Rectal smooth muscle tissue (tissue), 1 donor: Measurements from ENCODE around the gene NODAL.

Experiments
- H3K27ac ChIP-seq: one replicate; pipeline ENCODE4 v1.7.0; 2013; ENCODE audit warnings: low read depth, low read length, inconsistent platforms
- H3K27me3 ChIP-seq: one replicate; pipeline ENCODE4 v1.7.0; 2013; ENCODE audit warnings: low read length; ENCODE audit not compliant: control insufficient read depth, insufficient read depth
- H3K36me3 ChIP-seq: one replicate; pipeline ENCODE4 v1.7.0; 2013; ENCODE audit warnings: low read length; ENCODE audit not compliant: control insufficient read depth, insufficient read depth
- H3K4me1 ChIP-seq: one replicate; pipeline ENCODE4 v1.7.0; 2013; ENCODE audit warnings: low read length; ENCODE audit not compliant: control insufficient read depth, insufficient read depth
- H3K4me3 ChIP-seq: one replicate; pipeline ENCODE4 v1.7.0; 2013; ENCODE audit warnings: low read length
- H3K9ac ChIP-seq: one replicate; pipeline ENCODE4 v1.7.0; 2013; ENCODE audit warnings: low read length

NODAL gene

GRCh38 chr10:70459061-70459773 lies 17.7 kb upstream of the NODAL start:
- H3K4me1 ChIP-seq: peaks cover 12% of the 10 kb centered on the region
- H3K9ac ChIP-seq: no peak overlapping the region
- no peaks in the 10 kb centered on the region for H3K36me3 ChIP-seq
- H3K27me3 ChIP-seq: no peaks in the 10 kb centered on the region
- peak overlapping the region; percentile 94 for H3K27ac ChIP-seq
- H3K4me3 ChIP-seq: no peak overlapping the region

GRCh38 chr10:70458329-70459060 lies 17.0 kb upstream of the NODAL start:
- no peaks in the 10 kb centered on the region for H3K36me3 ChIP-seq
- no peaks in the 10 kb centered on the region for H3K27me3 ChIP-seq
- H3K4me3 ChIP-seq: peak overlapping the region; percentile 63
- H3K27ac ChIP-seq: peak overlapping the region; percentile 94
- peaks cover 12% of the 10 kb centered on the region for H3K4me1 ChIP-seq
- H3K9ac ChIP-seq: peak overlapping the region; percentile 49

DNA sequence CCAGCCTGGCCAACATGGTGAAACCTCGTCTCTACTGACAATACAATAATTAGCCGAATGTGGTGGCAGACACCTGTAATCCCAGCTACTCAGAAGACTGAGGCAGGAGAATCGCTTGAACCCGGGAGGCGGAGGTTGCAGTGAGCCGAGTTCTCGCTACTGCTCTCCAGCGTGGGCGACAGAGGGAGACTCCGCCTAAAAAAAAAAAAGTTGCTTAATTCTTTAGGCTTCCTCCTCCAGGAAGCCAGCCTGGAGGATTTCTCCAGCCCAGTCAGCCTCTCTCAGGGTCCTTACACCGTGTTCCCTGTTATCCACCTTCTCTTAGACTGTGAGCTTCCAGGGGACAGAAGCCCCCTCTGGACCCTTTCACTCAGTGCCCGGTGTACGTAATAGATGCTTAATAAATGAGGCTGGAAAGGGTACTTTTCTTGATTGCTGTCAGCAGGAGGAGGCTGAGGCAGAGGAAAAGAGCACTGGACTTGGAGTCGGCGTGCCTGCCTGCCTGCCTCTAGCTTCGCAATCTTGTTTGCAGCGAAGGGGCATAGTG lies 16.4 kb upstream of the NODAL start:
- no peaks in the 10 kb centered on the region for H3K27me3 ChIP-seq
- no peaks in the 10 kb centered on the region for H3K36me3 ChIP-seq
- peaks cover 12% of the 10 kb centered on the region for H3K4me1 ChIP-seq
- H3K27ac ChIP-seq: peak overlapping the region; percentile 94
- no peak overlapping the region for H3K9ac ChIP-seq
- H3K4me3 ChIP-seq: peak overlapping the region; percentile 63

DNA sequence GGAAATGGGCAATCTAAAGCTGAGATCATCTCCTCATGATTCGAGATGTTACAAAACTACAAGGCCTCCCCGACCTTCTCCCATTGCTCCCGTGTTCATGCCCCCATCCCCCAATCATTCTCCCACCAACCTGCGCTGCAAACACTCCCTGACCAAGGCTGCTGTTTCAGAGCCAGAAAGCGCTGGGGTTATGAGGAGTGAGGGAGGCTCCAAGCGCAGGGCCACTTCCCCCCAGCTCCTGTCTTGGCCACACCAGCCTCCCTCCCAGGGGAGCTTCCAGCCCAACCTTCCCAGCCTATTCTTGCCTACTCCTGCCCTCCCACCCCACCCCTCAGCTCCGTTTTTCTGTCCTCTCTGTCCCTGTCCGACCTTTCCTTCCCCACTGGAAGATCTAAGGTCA lies 14.7 kb upstream of the NODAL start:
- Histone ChIP-seq H3K4me3 (no peak overlapping the region), H3K27ac (no peak overlapping the region), H3K36me3 (no peaks in the 10 kb centered on the region), H3K9ac (no peak overlapping the region), H3K27me3 (no peaks in the 10 kb centered on the region), H3K4me1 (peaks cover 9% of the 10 kb centered on the region)

GRCh38 chr10:70455213-70455630 lies 13.7 kb upstream of the NODAL start:
- Histone ChIP-seq H3K9ac (no peak overlapping the region), H3K36me3 (no peaks in the 10 kb centered on the region), H3K27me3 (no peaks in the 10 kb centered on the region), H3K4me1 (peaks cover 9% of the 10 kb centered on the region), H3K27ac (no peak overlapping the region), H3K4me3 (no peak overlapping the region)

DNA sequence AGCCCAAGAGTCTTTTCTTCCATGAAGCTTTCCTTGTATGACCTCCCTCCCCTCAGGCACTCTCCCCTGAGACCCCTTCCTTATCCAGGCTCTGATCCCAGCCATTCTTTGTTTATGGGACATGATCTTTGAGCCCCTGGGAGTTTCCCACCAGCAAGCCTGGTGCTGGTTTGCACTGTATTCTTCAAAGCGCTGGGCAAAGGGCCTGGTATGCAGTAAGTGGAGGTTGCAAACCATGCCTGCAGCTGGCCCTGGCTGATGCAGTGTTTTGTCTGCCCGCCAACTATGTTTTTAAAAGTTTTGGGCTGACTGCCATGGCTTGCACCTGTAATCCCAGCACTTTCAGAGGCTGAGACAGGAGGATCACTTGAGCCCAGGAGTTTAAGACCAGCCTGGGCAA lies 6.8 kb upstream of the NODAL start:
- H3K4me1 ChIP-seq: peaks cover 16% of the 10 kb centered on the region
- no peak overlapping the region for H3K27ac ChIP-seq
- no peaks in the 10 kb centered on the region for H3K36me3 ChIP-seq
- H3K9ac ChIP-seq: no peak overlapping the region
- H3K4me3 ChIP-seq: no peak overlapping the region
- no peaks in the 10 kb centered on the region for H3K27me3 ChIP-seq

DNA sequence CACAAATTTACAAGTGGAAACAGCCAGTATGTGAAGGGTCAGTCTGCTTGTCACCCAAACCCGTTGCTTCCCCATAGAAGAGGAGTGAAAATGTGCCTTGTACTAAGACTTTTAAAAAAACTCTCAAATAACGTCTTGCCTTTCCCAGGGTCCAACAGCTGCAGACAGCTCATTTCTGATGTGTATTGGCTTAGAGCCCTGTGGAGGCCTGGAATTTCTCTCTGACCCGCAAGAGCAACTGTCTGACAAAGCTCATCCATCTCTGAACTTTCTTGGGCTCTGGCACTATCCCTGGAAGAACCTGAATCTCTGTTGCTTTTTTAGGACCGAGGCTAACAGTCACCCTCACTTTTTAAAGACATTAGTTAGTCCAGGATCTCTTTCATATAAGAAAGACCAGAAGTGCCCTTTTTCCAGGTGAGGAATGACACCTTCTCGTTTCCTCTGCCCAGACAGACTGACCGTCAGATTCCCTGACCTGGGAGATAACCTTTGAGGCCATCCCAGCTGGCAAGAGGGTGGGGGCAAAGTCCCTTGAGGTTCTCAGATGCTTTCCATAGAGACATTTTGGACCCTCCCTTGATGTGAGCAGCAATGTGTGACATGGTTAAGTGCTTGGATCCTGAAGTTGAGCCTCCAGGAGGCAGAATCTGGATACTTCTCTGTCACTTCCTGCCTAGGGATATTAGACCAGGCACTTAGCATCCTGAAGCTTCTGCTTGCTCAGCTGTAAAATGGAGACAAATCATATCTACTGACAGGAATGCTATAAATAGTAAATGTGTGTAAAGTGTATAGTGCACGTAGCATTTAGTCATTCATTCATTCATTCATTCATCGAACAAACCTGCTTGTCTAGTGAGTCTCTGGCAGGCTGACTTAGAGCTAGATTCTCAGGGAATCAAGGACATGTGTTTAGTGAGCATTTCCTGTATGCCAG lies 4.5 kb upstream of the NODAL start:
- H3K27me3 ChIP-seq: peaks cover 13% of the 10 kb centered on the region
- peaks cover 18% of the 10 kb centered on the region for H3K4me1 ChIP-seq
- H3K9ac ChIP-seq: no peak overlapping the region
- H3K36me3 ChIP-seq: no peaks in the 10 kb centered on the region
- H3K27ac ChIP-seq: peak overlapping the region; percentile 51
- no peak overlapping the region for H3K4me3 ChIP-seq

GRCh38 chr10:70444744-70445143 lies 3.3 kb upstream of the NODAL start:
- peaks cover 18% of the 10 kb centered on the region for H3K4me1 ChIP-seq
- H3K27me3 ChIP-seq: peaks cover 16% of the 10 kb centered on the region
- no peak overlapping the region for H3K27ac ChIP-seq
- H3K9ac ChIP-seq: no peak overlapping the region
- no peak overlapping the region for H3K4me3 ChIP-seq
- H3K36me3 ChIP-seq: no peaks in the 10 kb centered on the region

DNA sequence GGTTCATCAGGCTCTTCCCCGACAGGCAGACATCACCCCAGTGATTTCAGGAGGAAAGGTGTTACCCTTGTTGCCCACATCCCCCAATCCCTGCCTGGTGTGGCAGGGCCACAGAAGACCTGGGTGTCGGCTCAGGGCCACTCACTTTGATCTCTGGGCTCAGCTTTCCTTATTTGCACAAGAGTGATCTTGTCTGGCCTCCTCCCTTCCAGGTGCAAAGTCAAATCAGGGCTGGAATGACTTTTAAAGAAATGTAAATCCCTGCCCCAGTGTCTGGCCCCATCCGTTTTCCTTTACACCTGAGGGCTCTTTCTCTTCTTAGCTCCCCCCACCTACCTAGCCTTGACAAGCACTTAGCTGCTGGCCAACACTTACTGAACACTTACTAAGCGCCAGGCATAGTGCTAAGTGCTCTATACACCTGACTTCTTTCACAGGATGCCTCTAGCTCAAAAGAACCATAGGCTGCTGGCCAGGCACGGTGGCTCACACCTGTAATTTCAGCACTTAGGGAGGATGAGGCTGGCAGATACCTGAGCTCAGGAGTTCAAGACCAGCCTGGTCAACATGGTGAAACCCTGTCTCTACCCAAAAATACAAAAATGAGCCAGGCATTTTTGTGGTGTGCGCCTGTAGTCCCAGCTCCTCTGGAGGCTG lies 979 bp upstream of the NODAL start:
- H3K9ac ChIP-seq: no peak overlapping the region
- peaks cover 16% of the 10 kb centered on the region for H3K27me3 ChIP-seq
- no peak overlapping the region for H3K27ac ChIP-seq
- peaks cover 10% of the 10 kb centered on the region for H3K4me1 ChIP-seq
- H3K36me3 ChIP-seq: no peaks in the 10 kb centered on the region
- no peak overlapping the region for H3K4me3 ChIP-seq

- Histone ChIP-seq H3K4me1 (peaks cover 10% of the 10 kb centered on the region), H3K4me3 (no peak overlapping the region), H3K36me3 (no peaks in the 10 kb centered on the region), H3K27ac (no peak overlapping the region), H3K9ac (no peak overlapping the region), H3K27me3 (peaks cover 16% of the 10 kb centered on the region)
Measured at GRCh38 chr10:70441895-70442309, 421 bp upstream of the NODAL start.

GRCh38 chr10:70440296-70441160 lies 953 bp downstream of the NODAL start:
- Histone ChIP-seq H3K36me3 (no peaks in the 10 kb centered on the region), H3K9ac (no peak overlapping the region), H3K4me1 (peaks cover 2% of the 10 kb centered on the region), H3K4me3 (peak overlapping the region; percentile 45), H3K27me3 (peaks cover 16% of the 10 kb centered on the region), H3K27ac (no peak overlapping the region)
